ENCODE measurements around the gene RAPGEF5.

Gene RAPGEF5

DNA sequence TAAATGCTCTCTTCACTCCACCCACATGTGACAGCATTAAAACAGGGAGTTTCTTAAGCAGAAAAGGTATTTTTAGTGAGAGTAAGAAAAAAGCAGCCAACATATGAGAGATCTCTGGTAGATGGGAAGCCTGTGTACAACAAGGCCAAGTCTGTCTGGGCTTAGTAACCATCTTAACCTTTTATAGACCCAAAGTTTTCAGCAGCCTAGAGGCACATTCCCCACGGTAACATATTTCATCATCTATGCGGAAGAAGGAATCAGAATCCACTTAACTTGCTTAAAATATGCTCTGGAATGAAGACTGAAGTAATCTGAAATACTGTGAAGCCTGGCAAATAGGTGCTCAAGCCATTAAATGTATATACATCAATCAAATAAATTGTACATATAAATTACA, 127.8 kb downstream of the RAPGEF5 start:
- H3F3A ChIP-seq (ENCODE audit: insufficient read depth, low read length) = no peaks in the 10 kb centered on the region
- H3K79me2 ChIP-seq (ENCODE audit: low read length) = no peaks in the 10 kb centered on the region
- H3K27me3 ChIP-seq (replicated peaks; ENCODE audit: insufficient read depth, low read length) = no peaks in the 10 kb centered on the region
- no peak overlapping the region for H3K4me3 ChIP-seq (ENCODE audit: low read length)
- no peaks in the 10 kb centered on the region for H3K36me3 ChIP-seq (replicated peaks; ENCODE audit: insufficient read depth, low read length)
- no peaks in the 10 kb centered on the region for H3K9me2 ChIP-seq (replicated peaks; ENCODE audit: insufficient read depth, low read length)
- no peak overlapping the region for H3K27ac ChIP-seq (ENCODE audit: low read length)
- H3K4me1 ChIP-seq (ENCODE audit: low read length) = no peaks in the 10 kb centered on the region
- H3K9ac ChIP-seq (ENCODE audit: low read length) = no peak overlapping the region
- H2AFZ ChIP-seq (ENCODE audit: low read length) = no peak overlapping the region
- H3K4me2 ChIP-seq (ENCODE audit: low read depth, low read length) = no peak overlapping the region
- TF ChIP-seq EZH2phosphoT487 (IDR thresholded peaks at IDR 0.05; ENCODE audit: low read length) = no peak
- no peak for TF ChIP-seq EZH2 (optimal IDR thresholded peaks at IDR 0.05; ENCODE audit: low read depth, low read length)
- TF ChIP-seq, protein P1, sequence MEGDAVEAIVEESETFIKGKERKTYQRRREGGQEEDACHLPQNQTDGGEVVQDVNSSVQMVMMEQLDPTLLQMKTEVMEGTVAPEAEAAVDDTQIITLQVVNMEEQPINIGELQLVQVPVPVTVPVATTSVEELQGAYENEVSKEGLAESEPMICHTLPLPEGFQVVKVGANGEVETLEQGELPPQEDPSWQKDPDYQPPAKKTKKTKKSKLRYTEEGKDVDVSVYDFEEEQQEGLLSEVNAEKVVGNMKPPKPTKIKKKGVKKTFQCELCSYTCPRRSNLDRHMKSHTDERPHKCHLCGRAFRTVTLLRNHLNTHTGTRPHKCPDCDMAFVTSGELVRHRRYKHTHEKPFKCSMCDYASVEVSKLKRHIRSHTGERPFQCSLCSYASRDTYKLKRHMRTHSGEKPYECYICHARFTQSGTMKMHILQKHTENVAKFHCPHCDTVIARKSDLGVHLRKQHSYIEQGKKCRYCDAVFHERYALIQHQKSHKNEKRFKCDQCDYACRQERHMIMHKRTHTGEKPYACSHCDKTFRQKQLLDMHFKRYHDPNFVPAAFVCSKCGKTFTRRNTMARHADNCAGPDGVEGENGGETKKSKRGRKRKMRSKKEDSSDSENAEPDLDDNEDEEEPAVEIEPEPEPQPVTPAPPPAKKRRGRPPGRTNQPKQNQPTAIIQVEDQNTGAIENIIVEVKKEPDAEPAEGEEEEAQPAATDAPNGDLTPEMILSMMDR (IDR thresholded peaks at IDR 0.05; ENCODE audit: low read length) = no peak
- no peak for DNase-seq
- H4K20me1 ChIP-seq (ENCODE audit: insufficient read depth, low read length) = no peaks in the 10 kb centered on the region
- H3K9me3 ChIP-seq (replicated peaks; ENCODE audit: insufficient read depth, low read length) = no peaks in the 10 kb centered on the region

GRCh38 chr7:22223807-22224206, 133.1 kb downstream of the RAPGEF5 start:
- no peak for TF ChIP-seq EZH2 (optimal IDR thresholded peaks at IDR 0.05; ENCODE audit: low read depth, low read length)
- TF ChIP-seq, protein P1 (IDR thresholded peaks at IDR 0.05; ENCODE audit: low read length) = no peak
- no peak for TF ChIP-seq EZH2phosphoT487 (IDR thresholded peaks at IDR 0.05; ENCODE audit: low read length)
- Histone ChIP-seq H2AFZ (ENCODE audit: low read length) (no peak overlapping the region), H3K9me2 (replicated peaks; ENCODE audit: insufficient read depth, low read length) (no peaks in the 10 kb centered on the region), H4K20me1 (ENCODE audit: insufficient read depth, low read length) (no peaks in the 10 kb centered on the region), H3K9me3 (replicated peaks; ENCODE audit: insufficient read depth, low read length) (no peaks in the 10 kb centered on the region), H3K27ac (ENCODE audit: low read length) (no peak overlapping the region), H3K27me3 (replicated peaks; ENCODE audit: insufficient read depth, low read length) (no peaks in the 10 kb centered on the region), H3K36me3 (replicated peaks; ENCODE audit: insufficient read depth, low read length) (no peaks in the 10 kb centered on the region), H3K9ac (ENCODE audit: low read length) (no peak overlapping the region), H3K4me1 (ENCODE audit: low read length) (no peaks in the 10 kb centered on the region), H3K79me2 (ENCODE audit: low read length) (no peaks in the 10 kb centered on the region), H3F3A (ENCODE audit: insufficient read depth, low read length) (no peaks in the 10 kb centered on the region), H3K4me3 (ENCODE audit: low read length) (no peak overlapping the region), H3K4me2 (ENCODE audit: low read depth, low read length) (no peak overlapping the region)
- DNase-seq = no peak

GRCh38 chr7:22220941-22221340, 136.0 kb downstream of the RAPGEF5 start:
- Histone ChIP-seq H3K27ac (ENCODE audit: low read length) (no peak overlapping the region), H3K79me2 (ENCODE audit: low read length) (no peaks in the 10 kb centered on the region), H3K9me3 (replicated peaks; ENCODE audit: insufficient read depth, low read length) (no peaks in the 10 kb centered on the region), H3K9me2 (replicated peaks; ENCODE audit: insufficient read depth, low read length) (no peaks in the 10 kb centered on the region), H3K4me1 (ENCODE audit: low read length) (no peaks in the 10 kb centered on the region), H3F3A (ENCODE audit: insufficient read depth, low read length) (no peaks in the 10 kb centered on the region), H3K4me2 (ENCODE audit: low read depth, low read length) (no peak overlapping the region), H3K9ac (ENCODE audit: low read length) (no peak overlapping the region), H2AFZ (ENCODE audit: low read length) (no peak overlapping the region), H3K4me3 (ENCODE audit: low read length) (no peak overlapping the region), H3K36me3 (replicated peaks; ENCODE audit: insufficient read depth, low read length) (no peaks in the 10 kb centered on the region), H4K20me1 (ENCODE audit: insufficient read depth, low read length) (no peaks in the 10 kb centered on the region), H3K27me3 (replicated peaks; ENCODE audit: insufficient read depth, low read length) (no peaks in the 10 kb centered on the region)
- no peak for DNase-seq
- TF ChIP-seq EZH2phosphoT487 (IDR thresholded peaks at IDR 0.05; ENCODE audit: low read length) (no peak), EZH2 (optimal IDR thresholded peaks at IDR 0.05; ENCODE audit: low read depth, low read length) (no peak)
- TF ChIP-seq, protein P1 (IDR thresholded peaks at IDR 0.05; ENCODE audit: low read length) = no peak
